ENCODE measurements around the gene KIF19.
A peak's percentile ranks its signal among the peaks of the same experiment; 100 is the strongest.

KIF19 gene

DNA sequence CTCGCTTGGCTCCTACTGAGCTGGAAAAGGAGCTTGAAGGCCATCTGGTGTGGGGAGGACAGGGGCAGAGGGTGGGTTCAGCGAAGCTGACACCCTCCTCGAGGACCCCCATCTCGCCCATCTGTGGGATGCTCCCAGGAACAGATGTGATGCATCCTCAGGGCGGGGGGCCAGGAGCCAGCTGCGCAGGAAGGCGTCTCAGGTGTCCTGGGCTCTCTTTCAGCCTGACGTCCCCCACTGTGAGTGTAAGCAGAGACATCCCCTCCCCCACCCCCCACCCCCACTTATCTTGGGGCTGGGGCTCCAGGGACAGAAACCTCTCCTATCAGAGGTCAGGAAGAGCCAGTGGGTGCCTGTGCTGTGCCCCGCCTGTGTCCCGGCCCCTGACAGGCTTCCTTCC lies 16.2 kb downstream of the KIF19 start:
- no peak for DNase-seq (ENCODE audit: low read depth)

DNA sequence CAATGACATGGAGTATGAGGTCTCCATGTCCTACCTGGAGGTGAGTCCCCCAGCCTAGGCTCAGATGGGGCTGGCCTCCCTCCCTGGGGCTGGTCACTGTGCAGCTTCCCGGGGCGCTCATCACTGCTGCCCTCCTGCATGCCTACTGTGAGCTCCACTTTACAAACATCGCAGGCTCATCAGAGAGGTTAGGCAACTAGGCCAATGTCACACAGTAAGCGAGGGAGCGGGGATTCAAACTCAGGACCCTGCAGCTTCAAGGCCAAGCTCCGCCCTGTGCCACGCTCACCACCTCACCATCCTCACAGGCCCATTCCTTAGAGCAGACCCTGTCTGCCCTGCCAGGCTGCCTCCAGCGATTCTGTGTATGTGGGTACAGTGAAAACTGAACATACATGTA lies 17.1 kb downstream of the KIF19 start:
- no peak for DNase-seq (ENCODE audit: low read depth)

DNA sequence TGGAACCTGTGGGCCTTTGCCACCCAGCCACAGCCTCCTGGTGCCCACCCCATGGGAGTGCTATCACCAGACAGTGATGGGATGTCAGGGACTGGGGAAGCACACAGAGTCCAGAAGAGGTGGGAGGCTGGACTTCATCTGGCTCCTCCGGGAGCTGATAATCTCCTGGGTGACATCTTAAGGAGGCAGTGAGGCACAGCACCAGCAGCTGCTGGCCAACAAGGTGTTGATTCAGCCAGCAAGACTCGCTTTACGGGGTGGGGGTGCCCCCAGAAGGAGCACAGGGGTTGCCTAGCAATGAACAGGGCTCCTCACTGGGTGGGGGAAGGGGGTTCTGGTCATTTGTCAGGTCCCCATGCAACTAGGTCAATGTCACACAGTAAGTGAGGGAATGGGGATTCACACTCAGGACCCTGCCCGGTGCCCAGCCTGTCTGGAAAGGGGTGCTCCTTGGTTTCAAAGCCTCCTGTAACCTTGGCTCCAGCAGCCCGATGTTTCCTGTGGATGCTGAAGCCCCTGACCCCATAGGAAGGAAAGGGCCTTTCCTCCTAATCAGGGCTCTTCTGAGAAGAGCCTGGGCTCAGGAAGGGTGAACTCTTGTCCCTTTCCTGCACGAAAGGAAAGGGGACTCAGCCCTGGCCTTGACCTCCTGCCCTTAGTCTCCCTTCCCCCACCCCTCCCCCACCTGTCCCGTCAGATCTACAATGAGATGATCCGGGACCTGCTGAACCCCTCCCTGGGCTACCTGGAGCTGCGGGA lies 17.7 kb downstream of the KIF19 start:
- DNase-seq (ENCODE audit: low read depth) = no peak

DNA sequence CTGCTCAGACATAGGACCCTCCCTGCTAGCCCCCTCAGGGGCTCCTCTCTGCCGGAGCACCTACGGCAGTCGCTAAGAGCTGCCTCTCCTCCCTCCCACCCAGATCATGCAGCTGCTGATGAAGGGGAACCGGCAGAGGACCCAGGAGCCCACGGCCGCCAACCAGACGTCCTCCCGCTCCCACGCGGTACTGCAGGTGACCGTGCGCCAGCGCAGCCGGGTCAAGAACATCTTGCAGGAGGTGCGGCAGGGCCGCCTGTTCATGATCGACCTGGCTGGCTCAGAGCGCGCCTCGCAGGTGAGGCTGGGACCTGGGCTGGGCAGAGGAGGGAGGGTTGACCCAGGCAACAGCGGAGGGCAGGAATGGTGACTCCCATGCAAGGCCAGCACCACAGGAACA lies 18.6 kb downstream of the KIF19 start:
- no peak for DNase-seq (ENCODE audit: low read depth)

DNA sequence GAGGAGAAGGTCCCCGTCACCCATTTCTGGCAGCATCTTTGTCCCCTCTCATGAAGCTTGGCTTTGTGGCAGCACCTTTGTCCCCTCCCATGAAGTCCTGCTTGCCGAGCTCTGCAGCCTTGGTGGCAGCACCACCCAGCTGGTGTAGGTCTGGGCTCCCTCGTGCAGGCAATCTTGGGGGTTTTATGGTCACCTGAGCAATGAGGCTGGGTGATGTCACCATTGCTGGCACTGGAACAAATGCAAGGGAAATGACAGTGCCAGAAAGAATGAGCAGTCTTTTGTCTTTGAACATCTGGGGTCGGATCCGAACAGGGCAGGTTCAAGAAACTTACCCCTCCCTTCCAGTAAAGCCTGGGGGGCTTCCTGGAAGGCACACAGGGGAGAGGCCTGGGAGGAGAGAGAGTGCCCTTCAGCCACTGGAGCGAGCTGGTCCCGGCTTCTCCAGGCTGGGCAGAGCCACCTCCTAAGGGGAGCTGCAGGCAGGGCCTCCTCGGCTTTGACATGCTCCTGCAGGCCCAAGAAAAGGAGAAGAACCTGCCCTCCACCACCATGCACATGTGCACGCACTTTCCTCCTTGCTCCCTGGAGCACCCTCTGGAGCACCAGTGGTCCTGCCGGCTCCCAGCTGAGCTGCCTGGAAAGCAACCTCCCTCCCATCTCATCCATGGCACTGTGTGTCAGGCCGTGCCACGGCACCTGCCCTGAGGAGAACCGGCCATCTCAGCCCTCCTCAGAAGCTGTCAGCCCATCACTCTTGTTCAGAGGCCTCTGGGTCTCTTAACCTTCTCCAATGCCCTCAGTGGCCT lies 19.6 kb downstream of the KIF19 start:
- no peak for DNase-seq (ENCODE audit: low read depth)

DNA sequence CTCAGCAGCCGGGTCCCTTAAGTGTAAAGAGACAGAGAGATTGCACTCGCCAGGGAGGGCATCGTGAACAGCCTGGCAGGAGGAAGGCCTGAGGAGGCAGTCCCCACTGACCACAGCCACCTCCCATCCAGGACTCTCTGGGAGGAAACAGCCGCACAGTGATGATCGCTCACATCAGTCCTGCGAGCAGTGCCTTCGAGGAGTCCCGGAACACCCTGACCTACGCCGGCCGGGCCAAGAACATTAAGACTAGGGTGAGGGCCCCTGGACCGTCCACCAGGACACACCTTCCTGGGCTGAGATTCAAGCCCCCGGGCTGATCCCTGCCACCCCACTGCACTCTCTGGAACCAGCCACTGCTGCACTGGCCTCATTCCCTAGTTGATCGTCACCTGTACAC lies 21.6 kb downstream of the KIF19 start:
- no peak for DNase-seq (ENCODE audit: low read depth)

DNA sequence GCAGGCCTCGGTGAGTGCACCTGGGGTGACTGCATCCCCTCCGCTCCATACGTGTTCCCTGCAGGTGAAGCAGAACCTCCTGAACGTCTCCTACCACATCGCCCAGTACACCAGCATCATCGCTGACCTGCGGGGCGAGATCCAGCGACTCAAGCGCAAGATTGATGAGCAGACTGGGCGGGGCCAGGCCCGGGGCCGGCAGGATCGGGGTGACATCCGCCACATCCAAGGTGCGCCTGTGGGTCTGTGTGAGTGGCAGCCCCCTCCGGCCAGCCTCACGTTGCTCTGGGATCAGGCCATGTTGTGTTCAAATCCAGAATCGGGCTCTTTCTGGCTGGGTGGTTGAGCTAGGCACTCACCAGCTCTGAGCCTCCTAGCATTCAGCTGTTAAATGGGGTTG lies 23.1 kb downstream of the KIF19 start:
- DNase-seq (ENCODE audit: low read depth) = no peak

DNA sequence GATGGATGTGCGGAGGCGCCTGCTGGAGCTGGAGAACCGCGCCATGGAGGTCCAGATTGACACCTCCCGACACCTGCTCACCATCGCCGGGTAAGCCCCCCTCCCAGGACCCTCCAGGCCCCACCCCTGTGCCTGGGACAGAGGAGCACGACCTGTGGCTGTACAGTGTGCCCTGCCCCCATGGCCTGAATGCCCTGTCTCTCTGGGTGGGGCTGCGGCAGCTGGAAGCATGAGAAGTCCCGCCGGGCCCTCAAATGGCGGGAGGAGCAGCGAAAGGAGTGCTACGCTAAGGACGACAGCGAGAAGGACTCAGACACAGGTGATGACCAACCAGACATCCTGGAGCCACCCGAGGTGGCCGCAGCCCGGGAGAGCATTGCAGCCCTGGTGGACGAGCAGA lies 24.5 kb downstream of the KIF19 start:
- DNase-seq (ENCODE audit: low read depth) = no peak

DNA sequence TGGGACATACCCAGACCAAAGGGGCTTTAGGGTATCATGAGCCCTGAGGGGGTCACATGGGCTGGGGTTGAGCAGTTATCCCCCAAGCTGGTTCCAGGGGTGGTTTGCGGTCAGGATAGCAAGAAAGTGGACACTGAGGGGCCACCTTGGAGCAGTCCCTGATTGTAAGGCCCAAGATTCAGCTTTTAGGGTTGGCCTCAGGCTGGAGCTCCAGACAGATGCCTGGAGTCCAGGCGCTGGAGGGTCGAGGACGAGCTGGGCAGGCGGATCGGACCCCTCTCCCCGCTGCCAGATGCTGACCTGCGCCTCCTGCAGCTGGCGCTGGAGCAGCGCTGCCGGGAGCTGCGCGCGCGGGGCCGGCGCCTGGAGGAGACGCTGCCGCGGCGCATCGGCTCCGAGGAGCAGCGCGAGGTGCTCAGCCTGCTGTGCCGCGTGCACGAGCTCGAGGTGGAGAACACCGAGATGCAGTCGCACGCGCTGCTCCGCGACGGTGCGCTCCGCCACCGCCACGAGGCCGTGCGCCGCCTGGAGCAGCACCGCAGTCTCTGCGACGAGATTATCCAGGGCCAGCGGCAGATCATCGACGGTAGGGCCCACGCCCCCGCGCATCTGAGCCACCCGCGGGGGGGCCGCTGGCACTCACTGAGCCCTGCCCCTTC lies 25.7 kb downstream of the KIF19 start:
- no peak for DNase-seq (ENCODE audit: low read depth)

DNA sequence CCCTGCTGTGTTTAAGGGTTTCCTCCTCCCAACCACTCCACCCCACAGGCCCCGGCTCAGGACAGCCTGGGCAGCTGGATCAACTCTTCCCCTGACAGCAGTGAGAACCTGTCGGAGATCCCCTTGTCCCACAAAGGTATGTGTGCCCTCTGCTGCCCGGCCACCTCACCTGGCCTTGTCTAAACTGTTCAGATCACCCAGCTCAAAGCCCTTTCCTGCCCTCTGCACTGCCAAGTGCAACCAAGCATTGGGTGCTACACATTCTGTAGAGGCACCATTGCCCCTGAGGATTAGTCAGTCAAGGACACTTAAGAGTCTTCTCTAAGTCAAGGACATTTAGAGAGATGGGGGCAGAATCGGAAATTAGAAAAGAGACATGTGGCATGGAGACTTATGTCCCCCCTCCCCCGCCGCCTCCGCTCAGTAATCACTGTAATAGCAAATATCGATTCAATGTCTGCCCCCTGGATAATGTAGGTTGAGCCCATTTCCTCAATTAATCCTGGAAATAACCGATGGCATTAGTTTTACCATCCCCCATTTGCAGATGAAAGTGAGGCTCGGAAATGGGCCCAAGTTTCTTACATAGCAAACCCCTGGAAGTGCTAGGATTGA lies 27.5 kb downstream of the KIF19 start:
- no peak for DNase-seq (ENCODE audit: low read depth)

DNA sequence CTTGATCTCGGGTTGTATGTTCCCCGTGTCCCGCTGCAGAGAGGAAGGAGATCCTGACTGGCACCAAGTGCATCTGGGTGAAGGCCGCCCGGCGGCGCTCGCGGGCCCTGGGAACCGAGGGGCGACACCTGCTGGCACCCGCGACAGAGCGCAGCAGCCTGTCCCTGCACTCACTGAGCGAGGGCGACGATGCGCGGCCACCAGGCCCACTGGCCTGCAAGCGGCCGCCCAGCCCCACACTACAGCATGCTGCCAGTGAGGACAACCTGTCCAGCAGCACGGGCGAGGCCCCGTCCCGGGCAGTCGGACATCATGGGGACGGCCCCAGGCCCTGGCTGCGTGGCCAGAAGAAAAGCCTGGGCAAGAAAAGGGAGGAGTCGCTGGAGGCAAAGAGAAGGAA lies 28.1 kb downstream of the KIF19 start:
- peak; percentile 4 for DNase-seq (ENCODE audit: low read depth)

DNA sequence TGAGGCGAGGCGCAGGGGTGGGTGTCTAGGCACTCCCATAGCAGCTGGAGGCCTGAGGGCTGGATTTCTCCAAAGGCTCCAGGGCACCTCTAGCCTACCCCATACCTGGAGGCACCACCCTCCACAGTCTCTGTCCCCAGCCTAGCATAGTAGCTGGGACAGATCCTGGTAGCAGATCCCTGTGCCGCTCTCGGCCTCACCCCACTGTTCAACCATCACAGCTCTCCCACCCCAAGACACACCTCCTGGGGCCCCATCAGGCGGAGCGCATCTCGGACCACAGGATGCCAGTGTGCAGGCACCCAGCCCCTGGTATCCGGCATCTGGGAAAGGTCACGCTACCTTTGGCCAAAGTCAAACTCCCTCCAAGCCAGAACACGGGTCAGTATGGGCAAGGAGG lies 28.5 kb downstream of the KIF19 start:
- no peak for DNase-seq (ENCODE audit: low read depth)

DNA sequence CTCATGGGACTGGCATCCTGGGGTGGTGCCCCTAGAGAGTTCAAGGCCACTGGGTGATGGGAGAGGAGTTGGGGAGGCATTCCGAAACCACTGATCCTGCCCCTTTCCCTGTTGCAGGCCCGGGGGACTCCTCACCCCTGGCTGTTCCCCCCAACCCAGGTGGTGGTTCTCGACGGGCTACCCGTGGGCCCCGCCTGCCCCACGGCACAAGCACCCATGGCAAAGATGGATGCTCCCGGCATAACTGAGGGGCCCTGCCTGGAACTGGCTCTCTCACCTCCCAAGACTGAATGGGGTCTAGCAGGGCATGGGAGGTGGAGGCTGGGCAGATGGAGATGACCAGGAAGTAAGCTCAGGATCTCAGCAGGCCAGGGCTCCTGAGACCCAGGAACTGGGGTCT lies 29.0 kb downstream of the KIF19 start:
- DNase-seq (ENCODE audit: low read depth) = no peak

DNA sequence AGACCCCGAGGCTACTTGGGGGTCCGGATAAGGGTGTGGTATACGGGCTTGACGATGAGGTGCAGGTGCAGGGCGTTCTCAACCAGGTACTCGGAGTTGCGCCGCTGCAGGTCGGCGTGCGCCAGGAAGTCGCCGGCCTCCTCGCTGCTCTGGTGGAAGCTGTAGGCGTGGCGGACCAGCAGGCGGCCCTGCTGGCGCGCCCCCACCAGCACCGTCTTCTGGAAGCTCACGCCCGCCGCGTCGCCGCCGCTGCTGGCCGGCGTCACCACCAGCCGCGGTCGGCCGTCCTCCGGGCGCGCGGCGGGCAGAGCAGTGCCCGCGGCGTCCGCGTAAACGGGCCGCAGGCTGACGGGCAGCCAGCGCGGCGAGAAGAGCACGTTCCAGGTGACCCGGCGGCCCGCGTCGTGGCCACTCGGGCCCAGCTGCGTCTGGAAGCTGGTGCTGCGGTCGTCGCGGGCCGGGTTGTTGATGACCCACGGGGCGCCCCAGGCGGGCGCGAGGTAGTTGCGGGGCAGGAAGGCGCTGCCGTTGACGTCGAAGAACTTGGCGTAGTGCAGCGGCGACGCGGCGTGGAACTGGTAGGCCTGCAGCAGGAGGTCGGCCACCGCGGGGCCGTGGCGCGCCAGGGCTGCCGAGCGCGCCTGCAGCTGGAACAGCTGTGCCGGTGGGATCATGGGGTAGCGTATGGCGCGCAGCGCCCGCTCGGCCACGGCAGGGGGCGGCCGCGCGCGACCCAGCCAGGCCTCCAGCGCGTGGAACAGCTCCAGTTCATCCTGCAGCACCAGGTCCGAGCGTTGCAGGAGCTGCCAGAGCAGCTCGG lies 30.8 kb downstream of the KIF19 start:
- no peak for DNase-seq (ENCODE audit: low read depth)

DNA sequence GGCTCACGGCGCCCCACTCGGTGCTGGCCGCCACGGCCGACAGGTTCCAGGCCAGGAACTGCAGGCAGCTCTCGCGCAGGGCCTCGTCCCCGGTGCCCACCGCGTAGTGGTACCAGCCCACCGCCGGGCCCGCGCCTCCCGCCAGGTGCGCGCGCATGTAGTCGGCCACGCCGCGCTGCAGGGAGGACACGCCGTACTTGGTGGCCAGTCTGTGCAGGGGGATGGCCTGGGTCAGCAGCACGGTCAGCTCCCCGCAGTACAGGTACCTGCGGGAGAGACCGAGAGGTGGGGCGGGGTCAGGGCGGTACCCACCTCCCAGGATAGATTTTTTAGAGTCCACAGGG lies 31.4 kb downstream of the KIF19 start:
- DNase-seq (ENCODE audit: low read depth) = no peak

DNA sequence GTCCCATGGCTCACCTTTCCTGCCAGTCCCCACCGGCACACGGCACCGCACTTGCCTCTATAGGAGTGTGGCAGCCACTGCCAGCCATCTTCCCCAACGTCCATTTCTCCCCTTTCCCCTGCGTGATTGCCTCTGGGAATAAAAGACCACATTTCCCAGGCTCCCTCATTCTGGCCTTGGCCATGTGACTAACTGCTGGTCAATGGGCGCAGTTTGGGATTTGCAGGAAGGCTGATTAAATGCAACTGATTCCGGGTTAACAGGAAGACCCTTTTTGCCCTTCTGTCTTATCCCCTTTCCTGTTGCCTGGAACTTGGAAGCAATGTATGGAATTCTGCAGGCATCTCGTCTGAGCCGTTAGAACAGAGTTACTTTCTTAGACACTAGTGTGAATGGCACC lies 32.7 kb downstream of the KIF19 start:
- no peak for DNase-seq (ENCODE audit: low read depth)

DNA sequence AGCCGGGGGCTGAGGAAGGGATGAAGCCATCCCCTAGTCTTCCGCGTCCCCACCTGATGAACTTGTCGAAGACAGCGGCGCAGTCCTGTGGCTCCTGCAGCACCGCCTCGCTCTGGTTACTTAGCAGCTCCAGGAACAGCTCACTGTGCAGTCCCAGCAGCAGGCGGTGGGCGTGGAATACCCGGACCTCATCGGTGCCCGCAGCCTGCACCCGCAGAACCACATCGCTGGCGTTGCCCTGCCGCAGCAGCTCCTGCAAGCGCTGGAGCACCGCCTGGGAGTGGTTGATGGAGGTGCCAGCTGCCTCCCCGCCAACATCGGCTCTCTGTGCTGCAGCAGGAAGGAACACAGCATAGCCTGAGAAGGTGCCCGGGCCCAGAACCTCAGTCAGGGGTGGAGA lies 33.9 kb downstream of the KIF19 start:
- no peak for DNase-seq (ENCODE audit: low read depth)

DNA sequence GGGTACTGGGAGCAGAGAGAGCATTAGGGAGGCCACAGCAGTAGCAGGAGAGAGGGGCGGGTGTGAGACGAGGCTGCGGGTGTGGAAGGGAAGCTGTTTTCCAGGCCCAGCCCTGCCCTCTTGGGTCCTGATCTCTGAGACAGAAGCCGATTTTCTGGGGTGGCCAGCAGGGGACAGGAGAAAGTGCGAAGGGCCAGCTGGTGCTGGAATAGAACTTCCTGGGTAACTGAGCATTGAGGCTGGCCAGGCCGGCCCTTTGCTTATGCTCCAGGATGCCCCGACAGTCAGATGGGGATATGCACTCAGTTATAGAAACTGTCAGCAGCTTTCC lies 34.8 kb downstream of the KIF19 start:
- no peak for DNase-seq (ENCODE audit: low read depth)

DNA sequence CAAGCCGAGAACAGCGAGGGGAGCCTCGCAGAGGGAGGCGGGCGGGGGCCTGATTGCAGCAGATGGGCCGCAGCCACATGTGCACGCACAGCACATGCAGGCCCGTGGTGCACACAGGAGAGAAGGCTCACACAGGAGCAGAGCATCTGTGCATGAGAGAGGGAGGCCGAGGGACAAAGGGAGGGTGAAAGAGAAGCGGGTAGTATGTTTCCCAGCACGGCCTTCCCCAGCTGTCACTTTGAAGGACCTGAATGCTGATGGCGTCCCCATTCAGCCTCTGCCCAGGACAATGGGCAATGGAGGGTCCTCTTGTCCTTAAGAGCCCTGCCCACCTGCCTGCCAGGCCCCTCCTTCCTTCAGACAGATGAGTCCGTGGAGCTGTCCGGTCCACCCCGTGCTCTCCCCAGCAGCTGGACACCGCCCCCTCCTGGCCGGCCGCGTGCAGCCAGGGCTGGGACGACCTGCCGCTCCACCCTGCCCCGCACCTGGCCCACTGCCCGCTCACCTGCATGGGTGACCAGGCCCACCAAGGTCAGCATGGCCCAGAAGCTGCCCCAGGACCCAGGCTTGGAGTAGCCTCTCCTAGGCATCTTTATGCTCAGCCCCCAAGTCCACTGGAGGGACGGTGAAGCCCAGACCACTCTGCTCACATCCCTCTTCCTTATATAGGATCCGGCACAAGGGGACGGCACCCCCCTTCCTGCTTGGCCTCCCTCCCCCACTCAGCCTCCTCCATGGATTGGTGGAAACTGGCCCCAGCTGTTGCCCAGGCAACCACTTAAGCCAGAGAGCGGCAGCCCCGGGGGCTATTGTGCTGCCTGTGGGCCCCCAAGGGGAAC lies 35.4 kb downstream of the KIF19 start, which contains the start of gene BTBD17:
Gene BTBD17 (minus strand): TSS at position 639 of the 839 bp plus-strand sequence. CDS start 49 bp downstream, at position 590.
- no peak for DNase-seq (ENCODE audit: low read depth)

DNA sequence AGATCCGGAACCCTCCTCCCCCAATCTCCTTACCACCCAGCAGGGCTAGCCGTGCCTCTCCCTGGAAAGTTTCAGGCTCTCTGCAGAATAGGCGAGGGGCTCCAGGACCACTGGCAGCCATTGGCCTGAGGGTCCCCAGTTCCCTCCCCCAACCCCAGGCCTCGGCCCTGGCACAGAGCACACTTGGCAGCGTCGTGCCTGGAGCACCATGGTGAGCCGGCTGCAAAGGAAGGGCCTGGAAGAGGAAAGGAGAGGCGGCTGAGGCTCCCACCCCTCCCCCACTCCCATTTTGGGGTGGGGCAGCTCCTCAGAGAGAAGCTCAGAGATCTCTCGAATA lies 36.0 kb downstream of the KIF19 start:
- no peak for DNase-seq (ENCODE audit: low read depth)

DNA sequence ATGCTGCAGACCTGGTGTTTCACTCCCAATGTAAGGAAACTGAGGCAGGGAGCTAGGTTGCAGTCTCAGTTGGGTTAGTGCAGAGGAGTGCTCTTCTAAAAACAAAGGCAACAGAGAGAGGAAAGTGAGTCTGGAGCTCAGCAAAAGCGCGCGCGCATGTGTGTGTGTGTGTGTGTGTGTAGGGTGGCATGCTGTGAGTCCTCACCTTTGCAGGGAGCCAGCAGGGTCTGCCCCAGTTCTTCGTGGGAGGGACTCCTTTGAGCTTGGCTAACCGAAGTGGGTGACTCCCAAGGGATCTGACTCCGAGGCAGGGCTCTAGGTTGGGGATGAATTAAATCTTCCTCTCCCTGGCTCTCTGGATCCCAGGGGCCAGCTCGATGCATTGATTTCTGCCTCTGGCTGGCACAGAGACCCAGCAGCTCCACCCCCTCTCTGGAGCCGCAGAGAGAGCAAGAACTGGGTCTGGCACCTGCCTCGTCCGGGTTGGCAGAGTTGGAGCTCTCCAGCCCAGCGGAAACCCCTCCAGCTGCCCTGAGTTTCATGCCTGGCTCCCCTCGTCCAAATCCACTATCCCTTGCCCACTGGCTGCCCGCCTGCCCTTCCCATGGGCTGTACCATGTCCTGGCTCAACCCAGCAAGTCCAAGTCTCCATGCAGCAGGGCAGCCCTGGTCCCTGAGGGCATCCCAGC lies 36.9 kb downstream of the KIF19 start:
- no peak for DNase-seq (ENCODE audit: low read depth)

Data from stimulated activated CD8-positive, alpha-beta memory T cell treated with anti-CD3 and anti-CD28 coated beads, Interleukin-15, amount 100 ng/mL, for 1 hour (primary cell).